Heart right ventricle (tissue), 16 donors: ENCODE results near the gene JAGN1. TPM values are rescaled to one million over a fixed set of nuclear protein-coding genes. Genes with fewer than 3 reads are reported as not detected.
A peak's percentile ranks its signal among the peaks of the same experiment; 100 is the strongest.

ENCODE experiments used
- ATAC-seq, 8 donors: fragments of 200-7000 bp; cut with Tn5 transposase; one replicate each; pipeline ENCODE4 v1.9.1; 2020; ENCODE audit warnings: mild to moderate bottlenecking in 8 of 8, moderate library complexity in 8 of 8, moderate number of reproducible peaks in 1 of 8
- DNase-seq, 2 donors: peaks; one replicate each; pipeline ENCODE4 v3.0.0-alpha.2; 2020
- H3K27ac ChIP-seq, 10 donors: fragments of 200-600 bp; sonication (generic) in 2 of 10; one replicate each; pipeline versions ENCODE4 v1.5.0 to v1.8.0; 2020 to 2022; ENCODE audit warnings: mild to moderate bottlenecking in 3 of 10
- H3K27me3 ChIP-seq, 7 donors: fragments of 200-600 bp; one replicate each; pipeline ENCODE4 v1.8.0; 2021 to 2022; ENCODE audit warnings: mild to moderate bottlenecking in 2 of 7
- H3K36me3 ChIP-seq, 9 donors: fragments of 200-600 bp; sonication (generic) in 1 of 9; one replicate each; pipeline versions ENCODE4 v1.5.0 to v1.8.0; 2020 to 2022; ENCODE audit warnings: mild to moderate bottlenecking in 2 of 9
- H3K4me1 ChIP-seq, 9 donors: fragments of 200-600 bp; sonication (generic) in 1 of 9; one replicate each; pipeline versions ENCODE4 v1.5.0 to v1.8.0; 2020 to 2022; ENCODE audit warnings: mild to moderate bottlenecking in 4 of 9
- H3K4me3 ChIP-seq, 10 donors: fragments of 200-600 bp; sonication (generic) in 2 of 10; one replicate each; pipeline versions ENCODE4 v1.5.0 to v1.8.0; 2020 to 2022; ENCODE audit warnings: mild to moderate bottlenecking in 7 of 10, moderate library complexity in 2 of 10
- H3K9me3 ChIP-seq, 11 donors: fragments of 200-600 bp in 10 of 11; sonication (generic) in 2 of 11; one replicate each; pipeline versions ENCODE4 v1.5.0 to v1.8.0; 2013 to 2022; ENCODE audit warnings: mild to moderate bottlenecking in 2 of 11, control low read depth in 1 of 11, moderate library complexity in 1 of 11
- CTCF ChIP-seq, 9 donors: fragments of 200-600 bp; sonication (generic) in 2 of 9; IDR thresholded peaks; one replicate each; pipeline versions ENCODE4 v1.5.0 to v1.8.0; 2021 to 2022; ENCODE audit warnings: antibody characterized with exemption in 9 of 9, mild to moderate bottlenecking in 5 of 9, moderate library complexity in 1 of 9
- WGBS, 2 donors: extraction: QIAGEN DNeasy Blood & Tissue Kit; methylation state at CpG; one replicate each; pipeline ENCODE4 v1.1.7; 2013; ENCODE audit warnings: inconsistent platforms in 1 of 2; 5-methylcytosine and 5-hydroxymethylcytosine counted together
- intact Hi-C, 10 donors: fragments of 100-400 bp; cut with DNase I; formaldehyde crosslinking; loops; one replicate each; pipeline versions ENCODE4 v1.11.1 to v1.14.2; 2022
- polyA plus RNA-seq, 2 donors: library from polyadenylated mRNA; stranded (reverse); fragments of 200-250 nt; gene quantifications; one replicate each; pipeline ENCODE4 v1.2.3, GENCODE V29; 2013
- total RNA-seq, 10 donors: library from RNA; stranded (reverse); fragmentation: NEBNext Ultra II Directional in 3 of 10; extraction: Animal tissue kit (Norgen Biotek cat#: 25700) in 3 of 10; gene quantifications; one replicate each; pipeline versions ENCODE4 v1.2.1 to v1.2.4, GENCODE V29; 2021 to 2023
- donor health status: Arrhythmogenic right ventricular cardiomyopathy.
- donor health status: ischemic (EF 13 %, LVEDD 7.1; RV severe dilation, severe dysfunction).
- donor health status: healthy with polysubstance abuse.
- donor health status: DM: no; HTN: yes; CAD: no.
- donor health status: DM: no; HTN: no; CAD: no.
- donor health status: ischemic (EF 25% LVEDD 6.9; RV normal size, moderate dysfunction).
- donor health status: ischemic (EF 25% LVEDD 5.7; RV mildly dilated, moderate dysfunction).
- donor health status: healthy.
- donor health status: DM: yes; HTN: yes; CAD: no.
- donor health status: Ischemic cardiomyopathy.
- donor health status: ischemic (EF 35%, LVEDD 5.7; RV mildly dilated, moderate dysfunction).
- donor health status: nonischemic (EF 11% LVEDD 7.7; RV severe dilation, severe dysfunction).
- donor health status: DM: yes; HTN: yes; CAD: no.
- donor health status: PGD.
- donor health status: ischemic (EF 29% LVEDD 5.4; RV normal size, mild dysfunction).
- donor health status: nonischemic (EF 23%, LVEDD 6.1; RV moderate dilation, normal function).

JAGN1 gene
- total and polyA plus RNA-seq, 12 donors: 13.8 to 69.3 (median 18.8) TPM

GRCh38 chr3:9918261-9919038 lies 28.0 kb downstream of the JAGN1 start:
- H3K4me3 ChIP-seq: peak overlapping the region in 2 of 10 donors; percentile 58 to 65
- no peak for TF ChIP-seq CTCF (IDR thresholded peaks at IDR 0.05)
- intact Hi-C loops: loop anchor here in 3 of 10 donors (5.0 to 10.0 kb wide), 4 partner anchors 56 to 76 kb away; partner anchors contain the start of gene RPUSD3 (in 2 of the 3)
- no peaks in the 10 kb centered on the region for H3K9me3 ChIP-seq
- H3K36me3 ChIP-seq: peaks cover 0 to 36% (median 4%) of the 10 kb centered on the region in 9 donors
- peak overlapping the region in 1 of 10 donors; percentile 91 for H3K27ac ChIP-seq
- H3K27me3 ChIP-seq: no peaks in the 10 kb centered on the region
- WGBS, 2 donors: 93 to 97% methylated on average over 8 of the region's 8 CpGs
- ATAC-seq (no peak), DNase-seq (no peak)
- H3K4me1 ChIP-seq: peaks cover 11 to 42% (median 30%) of the 10 kb centered on the region in 9 donors

GRCh38 chr3:9928158-9928557 lies 37.7 kb downstream of the JAGN1 start:
- no peak for TF ChIP-seq CTCF (IDR thresholded peaks at IDR 0.05)
- intact Hi-C loops: no loop called here
- 95 to 98% methylated on average over 23 of the region's 23 CpGs for WGBS, 2 donors
- Histone ChIP-seq H3K4me3 (no peak overlapping the region), H3K27me3 (no peaks in the 10 kb centered on the region), H3K27ac (no peak overlapping the region), H3K4me1 (peaks cover 0 to 14% (median 13%) of the 10 kb centered on the region in 9 donors), H3K9me3 (no peaks in the 10 kb centered on the region), H3K36me3 (peaks cover 0 to 74% (median 30%) of the 10 kb centered on the region in 9 donors)
- ATAC-seq (no peak), DNase-seq (no peak)

GRCh38 chr3:9930804-9931418 lies 40.5 kb downstream of the JAGN1 start:
- Histone ChIP-seq H3K4me1 (peaks cover 7 to 34% (median 30%) of the 10 kb centered on the region in 9 donors), H3K27ac (no peak overlapping the region), H3K36me3 (peaks cover 0 to 53% (median 13%) of the 10 kb centered on the region in 9 donors), H3K27me3 (no peaks in the 10 kb centered on the region), H3K9me3 (no peaks in the 10 kb centered on the region), H3K4me3 (no peak overlapping the region)
- ATAC-seq (no peak), DNase-seq (no peak)
- WGBS, 2 donors: 97 to 98% methylated on average over 4 of the region's 4 CpGs
- intact Hi-C loops: loop anchor here in 4 of 10 donors (5.0 to 10.0 kb wide), 3 partner anchors 184 to 296 kb away; partner anchors contain the start of gene BRK1 (in 1 of the 4)
- TF ChIP-seq CTCF (IDR thresholded peaks at IDR 0.05): peak in 2 of 9 donors; percentile 11 to 16

GRCh38 chr3:9932535-9932842 lies 42.1 kb downstream of the JAGN1 start:
- peak overlapping the region; percentile 78 to 98 (median 96) for H3K27ac ChIP-seq
- no peaks in the 10 kb centered on the region for H3K9me3 ChIP-seq
- H3K4me3 ChIP-seq: peak overlapping the region; percentile 58 to 91 (median 76)
- no peak for TF ChIP-seq CTCF (IDR thresholded peaks at IDR 0.05)
- no peaks in the 10 kb centered on the region for H3K27me3 ChIP-seq
- H3K4me1 ChIP-seq: peaks cover 7 to 41% (median 30%) of the 10 kb centered on the region in 9 donors
- WGBS, 2 donors: 7 to 13% methylated on average over 13 of the region's 13 CpGs
- DNase-seq (no peak), ATAC-seq (no peak)
- intact Hi-C loops: loop anchor here in 5 of 10 donors (2.0 to 10.0 kb wide), 4 partner anchors 42 to 295 kb away; partner anchors contain the start of genes BRK1 (in 1 of the 5) and JAGN1 (in 1 of the 5)
- peaks cover 0 to 53% (median 10%) of the 10 kb centered on the region in 9 donors for H3K36me3 ChIP-seq
